GM21390 (cell line): ENCODE measurements around the gene NRROS.
A peak's percentile ranks its signal among the peaks of the same experiment; 100 is the strongest.
"Not testable (repeated sequence)": the region's sequence is repeated elsewhere in the genome, so short reads cannot be mapped to it uniquely, and the experiment has no call there.

Experiments
- ATAC-seq: cut with Tn5 transposase; IDR thresholded peaks from one replicate; pipeline ENCODE4 v1.9.1; 2021; ENCODE audit not compliant: unreplicated experiment

Gene NRROS

GRCh38 chr3:196624067-196624790 lies 15.3 kb upstream of the NRROS start:
- ATAC-seq = no peak

- no peak for ATAC-seq
These were observed 14.6 kb upstream of the NRROS start for GRCh38 chr3:196624907-196625306.

GRCh38 chr3:196625331-196625730 lies 14.2 kb upstream of the NRROS start:
- no peak for ATAC-seq

GRCh38 chr3:196627918-196628231 lies 11.6 kb upstream of the NRROS start:
- ATAC-seq = no peak

GRCh38 chr3:196629228-196629627 lies 10.3 kb upstream of the NRROS start:
- no peak for ATAC-seq

GRCh38 chr3:196631682-196632045 lies 7.8 kb upstream of the NRROS start:
- no peak for ATAC-seq

- peak; percentile 64 for ATAC-seq
These were observed 7.3 kb upstream of the NRROS start for GRCh38 chr3:196632046-196632751.

- no peak for ATAC-seq
These were observed 5.8 kb upstream of the NRROS start for GRCh38 chr3:196633555-196634151.

- no peak for ATAC-seq
These were observed 5.3 kb upstream of the NRROS start for GRCh38 chr3:196634224-196634623.

- no peak for ATAC-seq
These were observed 4.7 kb upstream of the NRROS start for GRCh38 chr3:196634829-196635228.

GRCh38 chr3:196636369-196637349 lies 2.8 kb upstream of the NRROS start:
- no peak for ATAC-seq

- not testable (repeated sequence) for ATAC-seq
These were observed 1.6 kb upstream of the NRROS start for GRCh38 chr3:196637941-196638340.

GRCh38 chr3:196638861-196639482 lies 522 bp upstream of the NRROS start:
- no peak for ATAC-seq

- ATAC-seq = no peak
These were observed 964 bp downstream of the NRROS start for GRCh38 chr3:196640297-196641018.

GRCh38 chr3:196641333-196642054 lies 2.0 kb downstream of the NRROS start:
- no peak for ATAC-seq

- ATAC-seq = no peak
These were observed 2.9 kb downstream of the NRROS start for GRCh38 chr3:196642434-196642833.

GRCh38 chr3:196643201-196643749 lies 3.8 kb downstream of the NRROS start:
- peak; percentile 68 for ATAC-seq

GRCh38 chr3:196643761-196644160 lies 4.3 kb downstream of the NRROS start:
- ATAC-seq = no peak

- ATAC-seq = no peak
These were observed 5.6 kb downstream of the NRROS start for GRCh38 chr3:196645096-196645495.
